Dedifferentiated amniotic fluid mesenchymal stem cell (primary cell): ENCODE measurements around the gene COL13A1.

Experiments used
- DNase-seq: peaks from one replicate; pipeline ENCODE4 v3.0.0-alpha.2; 2016; ENCODE audit errors: extremely low spot score

COL13A1 gene

DNA sequence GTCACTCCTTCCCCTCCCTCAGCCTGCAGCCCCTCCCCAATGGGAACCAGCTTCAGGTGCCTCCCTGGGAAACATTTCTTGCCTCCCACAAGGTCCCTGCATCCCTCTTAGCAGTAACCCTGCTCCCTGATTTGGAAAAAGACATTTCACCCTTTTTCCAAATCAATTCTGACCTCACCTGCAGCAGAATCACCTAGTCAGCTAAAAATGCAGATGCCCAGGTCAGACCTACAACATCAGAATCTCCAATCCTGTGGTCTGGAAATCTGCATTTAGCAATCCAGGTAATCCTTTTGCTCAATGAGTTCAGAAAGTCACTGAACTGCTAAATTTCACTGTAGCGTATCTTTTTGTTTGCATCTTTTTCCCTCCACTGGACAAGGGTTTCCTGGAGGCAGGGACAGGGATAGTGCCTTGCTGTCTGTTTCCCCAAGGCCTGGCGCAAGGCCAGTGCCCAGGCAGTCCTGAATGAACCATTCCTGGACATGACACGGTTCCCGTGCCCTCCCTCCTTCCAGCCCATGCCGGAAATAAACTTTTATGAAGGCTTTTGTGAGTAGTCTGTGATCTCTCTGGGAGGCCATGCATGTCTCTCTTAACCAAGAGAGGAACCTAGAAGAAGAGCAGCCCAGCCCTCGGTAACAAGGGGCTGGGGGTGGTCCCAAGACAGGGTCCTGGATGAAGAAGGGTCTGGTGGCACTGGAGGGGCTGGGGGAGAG, 44.0 kb downstream of the COL13A1 start:
- DNase-seq = no peak

GRCh38 chr10:69846293-69846921, 44.7 kb downstream of the COL13A1 start:
- DNase-seq = no peak

GRCh38 chr10:69847458-69847857, 45.8 kb downstream of the COL13A1 start:
- DNase-seq = no peak

DNA sequence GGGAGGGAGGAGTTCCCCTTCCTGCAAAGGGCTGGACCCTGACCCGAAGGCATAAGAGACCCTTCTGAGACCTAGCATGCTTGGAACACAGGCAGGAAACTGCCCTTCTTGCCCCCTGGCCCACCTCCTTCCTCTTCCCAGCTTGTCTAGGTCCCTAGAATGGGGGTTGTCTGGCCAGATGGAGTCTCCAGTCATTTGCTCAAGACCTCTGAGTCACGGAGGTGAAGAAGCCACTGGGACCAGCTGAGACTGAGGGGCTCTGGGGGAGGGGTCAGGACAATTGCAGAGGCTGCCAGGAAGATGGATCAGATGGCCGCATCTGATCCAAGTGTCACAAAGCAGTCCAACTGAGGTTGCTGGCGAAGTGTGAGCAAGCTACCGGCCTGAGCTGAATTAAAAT, 46.2 kb downstream of the COL13A1 start:
- no peak for DNase-seq

- DNase-seq = no peak
Measured at GRCh38 chr10:69848454-69848853, 46.7 kb downstream of the COL13A1 start.

DNA sequence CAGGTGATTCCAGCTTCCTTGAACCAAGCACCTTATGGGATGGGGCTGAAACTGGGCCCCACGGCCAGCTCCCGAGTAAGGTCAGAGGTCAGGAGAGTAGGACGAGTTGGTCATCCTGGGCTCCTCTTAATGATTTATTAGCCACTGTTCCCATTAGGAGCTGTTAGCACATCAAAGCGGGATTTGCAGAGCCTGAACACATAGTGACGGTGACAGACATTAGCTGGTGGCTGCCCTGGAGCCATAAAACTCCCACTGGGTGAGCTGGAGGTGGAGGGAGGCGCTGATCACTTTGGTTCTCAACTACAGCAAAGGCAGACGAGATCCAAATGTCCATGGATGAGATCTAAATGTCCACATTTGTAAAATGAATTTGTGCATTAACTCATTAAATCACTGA, 48.1 kb downstream of the COL13A1 start:
- DNase-seq = no peak

GRCh38 chr10:69850440-69850839, 48.7 kb downstream of the COL13A1 start:
- DNase-seq = no peak

- DNase-seq = no peak
Measured at GRCh38 chr10:69851306-69851705, 49.6 kb downstream of the COL13A1 start.

- DNase-seq = no peak
Measured at GRCh38 chr10:69853064-69853463, 51.4 kb downstream of the COL13A1 start.

GRCh38 chr10:69854511-69855345, 53.0 kb downstream of the COL13A1 start:
- DNase-seq = no peak

DNA sequence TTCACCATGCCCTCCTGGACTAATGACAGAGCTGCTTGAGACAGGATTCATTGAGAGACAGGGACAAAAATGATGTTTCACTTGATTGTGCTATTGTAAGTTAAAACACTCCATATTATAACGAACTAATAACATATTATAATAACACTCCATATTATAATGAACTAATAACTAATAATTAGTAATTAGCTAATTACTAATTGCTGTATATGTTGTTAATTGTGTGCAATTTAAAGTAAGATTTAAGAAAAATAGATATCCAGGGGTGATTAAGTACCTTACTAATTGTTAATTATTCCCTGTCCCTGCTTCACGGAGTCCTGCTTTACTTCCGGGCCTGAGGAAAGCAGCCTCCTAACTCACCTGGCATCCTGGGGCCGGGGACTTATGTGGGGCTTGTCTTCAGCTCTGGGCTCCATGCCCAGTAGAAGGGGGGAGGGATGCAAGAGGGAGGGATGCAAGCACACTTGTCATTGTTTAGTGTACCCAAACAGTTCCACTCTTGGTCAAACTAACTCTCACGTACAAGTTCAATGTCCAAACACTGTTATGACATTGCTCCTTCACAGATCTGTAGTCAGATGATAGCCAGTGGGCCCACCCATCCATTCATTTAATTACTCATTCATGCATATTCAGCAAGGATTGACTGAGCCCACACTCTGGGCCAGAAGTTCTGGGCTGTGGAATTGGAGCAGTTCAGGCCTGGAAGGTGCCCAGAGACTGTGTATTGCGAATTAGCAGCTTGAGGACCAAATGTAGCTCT, 53.8 kb downstream of the COL13A1 start:
- no peak for DNase-seq

DNA sequence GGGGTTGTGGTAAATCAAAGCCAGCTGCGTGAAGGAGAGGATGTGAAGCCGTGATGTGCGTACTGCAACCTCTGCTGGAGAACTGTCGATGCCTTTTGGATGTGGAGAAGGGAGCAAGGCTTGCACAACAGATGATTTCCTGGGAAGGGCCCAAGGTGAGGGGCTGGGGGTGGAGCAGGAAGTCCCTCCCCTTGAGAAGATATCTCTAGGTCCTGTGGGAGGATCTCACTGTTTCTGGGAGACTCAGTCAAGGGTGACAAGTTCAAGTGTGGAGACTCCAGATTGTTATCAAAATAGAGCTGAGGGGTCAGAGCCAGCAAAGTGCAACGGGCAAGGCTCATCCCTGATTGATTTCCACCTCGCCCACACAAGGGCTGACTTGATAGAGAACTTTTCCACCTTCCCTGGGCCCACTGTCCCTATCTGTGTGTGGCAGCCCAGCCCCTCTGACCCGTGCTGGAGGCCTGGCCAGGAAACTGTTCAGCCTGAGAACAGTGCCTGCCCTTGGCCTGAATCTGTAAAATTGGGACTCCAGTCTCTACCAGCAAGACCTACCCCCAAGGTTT, 55.0 kb downstream of the COL13A1 start:
- no peak for DNase-seq

- no peak for DNase-seq
Measured at GRCh38 chr10:69858201-69858600, 56.5 kb downstream of the COL13A1 start.

DNA sequence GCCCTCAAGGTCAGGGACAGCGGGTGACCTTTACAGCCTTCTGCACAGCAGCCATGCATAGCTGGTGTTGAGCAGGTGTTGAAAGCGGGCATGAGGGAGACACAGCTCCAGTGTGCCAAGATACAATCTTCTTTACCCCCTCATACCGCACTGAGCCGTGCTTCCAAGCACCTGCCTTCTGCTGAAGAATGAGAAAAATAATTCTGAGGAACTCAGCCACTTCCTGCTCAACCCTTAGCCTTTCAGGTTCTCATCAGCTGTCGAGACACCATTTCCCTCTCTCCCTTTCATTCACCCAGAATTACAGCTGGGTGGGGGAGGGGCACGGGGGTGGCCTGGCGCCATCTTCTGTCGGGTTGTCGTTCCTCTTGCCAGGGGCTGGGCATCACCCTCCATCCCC, 58.6 kb downstream of the COL13A1 start:
- DNase-seq = no peak

- peak; percentile 29 for DNase-seq
Measured at GRCh38 chr10:69861251-69862240, 59.8 kb downstream of the COL13A1 start.

GRCh38 chr10:69862882-69863530, 61.3 kb downstream of the COL13A1 start:
- no peak for DNase-seq

DNA sequence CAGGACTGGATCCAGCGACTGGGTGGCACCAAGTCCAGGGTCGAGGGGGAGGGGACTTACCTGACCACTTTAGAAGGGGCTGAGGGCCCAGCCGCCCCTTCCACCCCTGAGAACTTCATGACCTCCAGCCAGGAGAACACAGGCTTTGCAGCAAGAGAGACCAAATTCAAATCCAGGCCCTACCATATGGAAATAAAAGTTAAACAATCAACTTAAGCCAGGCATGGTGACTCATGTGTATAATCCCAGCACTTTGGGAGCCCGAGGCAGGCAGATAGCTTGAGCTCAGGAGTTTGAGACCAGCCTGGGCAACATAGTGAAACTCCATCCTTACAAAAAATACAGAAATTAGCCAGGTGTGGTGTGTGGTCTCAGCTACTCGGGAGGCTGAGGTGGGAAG, 61.9 kb downstream of the COL13A1 start:
- no peak for DNase-seq

- peak; percentile 39 for DNase-seq
Measured at GRCh38 chr10:69864321-69864720, 62.6 kb downstream of the COL13A1 start.

DNA sequence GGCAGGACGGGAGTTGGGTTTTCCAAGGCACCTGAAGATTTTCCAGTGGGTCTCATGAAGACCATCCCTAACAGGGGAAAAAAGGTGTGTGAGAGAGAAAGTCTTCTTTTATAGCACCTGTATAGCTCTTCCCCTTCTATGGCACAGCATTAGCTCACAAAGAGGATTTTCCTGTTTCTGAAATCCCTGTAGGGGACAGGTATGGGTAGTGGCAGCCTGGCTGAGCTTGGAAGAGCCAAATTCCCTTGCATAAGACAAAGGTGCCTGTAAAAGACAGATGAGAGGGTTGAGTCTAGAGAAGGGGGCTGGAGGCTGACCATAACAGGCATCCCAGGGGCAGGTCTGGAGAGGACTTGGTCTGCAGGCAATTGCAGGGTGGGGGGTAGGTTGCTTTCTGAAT, 63.7 kb downstream of the COL13A1 start:
- no peak for DNase-seq

- no peak for DNase-seq
Measured at GRCh38 chr10:69866246-69866687, 64.6 kb downstream of the COL13A1 start.
